ENCODE results near the gene PARVG.

- TF ChIP-seq PBX3 (CRISPR knock-in tag; IDR thresholded peaks at IDR 0.05) (no peak), PRDM1 (tag by site-specific recombination; IDR thresholded peaks at IDR 0.05) (no peak), YY1 (tag by site-specific recombination; IDR thresholded peaks at IDR 0.05) (no peak), ZNF510 (tag by site-specific recombination; IDR thresholded peaks at IDR 0.05; ENCODE audit: insufficient replicate concordance) (no peak), ZNF302 (tag by site-specific recombination; IDR thresholded peaks at IDR 0.05; ENCODE audit: low read depth) (no peak), CTCF (tag by site-specific recombination; IDR thresholded peaks at IDR 0.05) (no peak), BCL11A (tag by site-specific recombination; IDR thresholded peaks at IDR 0.05; ENCODE audit: low read depth) (no peak), ZNF362 (tag by site-specific recombination; IDR thresholded peaks at IDR 0.05) (no peak), ZBTB7A (tag by site-specific recombination; IDR thresholded peaks at IDR 0.05; ENCODE audit: low read depth) (no peak), ZNF133 (tag by site-specific recombination; IDR thresholded peaks at IDR 0.05) (no peak), ZNF391 (tag by site-specific recombination; IDR thresholded peaks at IDR 0.05; ENCODE audit: borderline replicate concordance, low read depth) (no peak), ZNF398 (tag by site-specific recombination; IDR thresholded peaks at IDR 0.05) (no peak), ZNF169 (tag by site-specific recombination; IDR thresholded peaks at IDR 0.05) (no peak), MZF1 (tag by site-specific recombination; IDR thresholded peaks at IDR 0.05; ENCODE audit: borderline replicate concordance) (no peak)
Measured at GRCh38 chr22:44146088-44146861, 34.5 kb upstream of the PARVG start.
